WI38 (cell line): ENCODE results near the gene TTLL10.
"Not testable (repeated sequence)": the region's sequence is repeated elsewhere in the genome, so short reads cannot be mapped to it uniquely, and the experiment has no call there.

Experiments
- H3K4me3 ChIP-seq: 2 replicates; pipeline ENCODE4 v1.5.1; 2011; ENCODE audit warnings: low read depth, mild to moderate bottlenecking, control low read depth, low read length
- TF ChIP-seq, protein P1 (sequence below): IDR thresholded peaks from 2 replicates; pipeline ENCODE4 v1.5.1; 2012; ENCODE audit warnings: low read depth, mild to moderate bottlenecking, control low read depth, low read length

The TTLL10 gene

DNA sequence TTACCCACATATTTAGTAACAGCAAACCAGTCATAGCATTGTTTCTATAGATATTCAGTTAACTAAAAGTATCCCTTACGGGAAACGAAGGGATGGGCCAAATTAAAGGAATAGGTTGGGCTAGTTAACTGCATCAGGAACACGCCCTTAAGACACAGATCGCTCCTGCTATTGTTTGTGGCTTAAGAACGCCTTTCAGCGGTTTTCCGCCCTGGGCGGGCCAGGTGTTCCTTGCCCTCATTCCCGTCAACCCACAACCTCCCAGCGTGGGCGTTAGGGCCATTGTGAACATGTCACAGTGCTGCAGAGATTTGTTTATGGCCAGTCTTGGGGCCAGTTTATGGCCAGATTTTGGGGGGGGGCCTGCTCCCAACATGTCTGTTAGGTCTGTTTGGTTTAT is 18.1 kb downstream of the TTLL10 start:
- H3K4me3 ChIP-seq, result no peak overlapping the region
- TF ChIP-seq, protein P1, sequence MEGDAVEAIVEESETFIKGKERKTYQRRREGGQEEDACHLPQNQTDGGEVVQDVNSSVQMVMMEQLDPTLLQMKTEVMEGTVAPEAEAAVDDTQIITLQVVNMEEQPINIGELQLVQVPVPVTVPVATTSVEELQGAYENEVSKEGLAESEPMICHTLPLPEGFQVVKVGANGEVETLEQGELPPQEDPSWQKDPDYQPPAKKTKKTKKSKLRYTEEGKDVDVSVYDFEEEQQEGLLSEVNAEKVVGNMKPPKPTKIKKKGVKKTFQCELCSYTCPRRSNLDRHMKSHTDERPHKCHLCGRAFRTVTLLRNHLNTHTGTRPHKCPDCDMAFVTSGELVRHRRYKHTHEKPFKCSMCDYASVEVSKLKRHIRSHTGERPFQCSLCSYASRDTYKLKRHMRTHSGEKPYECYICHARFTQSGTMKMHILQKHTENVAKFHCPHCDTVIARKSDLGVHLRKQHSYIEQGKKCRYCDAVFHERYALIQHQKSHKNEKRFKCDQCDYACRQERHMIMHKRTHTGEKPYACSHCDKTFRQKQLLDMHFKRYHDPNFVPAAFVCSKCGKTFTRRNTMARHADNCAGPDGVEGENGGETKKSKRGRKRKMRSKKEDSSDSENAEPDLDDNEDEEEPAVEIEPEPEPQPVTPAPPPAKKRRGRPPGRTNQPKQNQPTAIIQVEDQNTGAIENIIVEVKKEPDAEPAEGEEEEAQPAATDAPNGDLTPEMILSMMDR, result no peak

DNA sequence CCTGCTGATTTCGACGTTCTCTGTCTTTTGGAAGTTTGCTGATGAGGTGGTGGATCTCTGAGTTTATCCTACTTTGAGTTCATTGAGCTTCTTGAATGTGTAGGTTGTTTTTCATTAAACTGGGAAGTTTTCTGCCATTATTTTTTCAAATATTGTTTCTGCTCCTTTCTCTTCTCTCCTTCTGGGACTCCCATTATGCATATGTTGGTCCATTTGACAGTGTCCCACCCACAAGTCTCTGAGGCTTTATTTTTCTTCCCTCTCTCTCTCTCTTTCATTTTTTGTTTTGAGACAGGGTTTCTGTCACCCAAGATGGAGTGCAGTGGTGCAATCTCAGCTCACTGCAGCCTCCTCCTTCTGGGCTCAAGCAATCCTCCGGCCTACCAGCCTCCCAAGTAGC is 21.0 kb downstream of the TTLL10 start:
- TF ChIP-seq, protein P1, result no peak
- no peak overlapping the region for H3K4me3 ChIP-seq

DNA sequence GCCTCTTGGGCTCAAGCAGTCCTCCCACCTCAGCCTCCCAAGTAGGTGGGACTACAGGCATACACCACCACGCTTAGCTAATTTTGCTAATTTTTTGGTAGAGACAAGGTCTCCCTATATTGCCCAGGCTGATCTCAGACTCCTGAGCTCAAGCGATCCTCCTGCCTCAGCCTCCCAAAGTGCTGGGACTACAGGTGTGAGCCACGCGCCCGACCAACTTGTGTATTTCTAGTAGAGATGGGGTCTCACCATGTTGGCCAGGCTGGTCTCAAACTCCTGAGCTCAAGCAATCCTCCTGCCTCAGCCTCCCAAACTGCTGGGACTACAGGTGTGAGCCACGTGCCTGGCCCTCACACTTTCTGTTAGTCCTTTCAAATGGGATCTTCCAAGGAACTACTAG is 22.0 kb downstream of the TTLL10 start:
- not testable (repeated sequence) for H3K4me3 ChIP-seq

DNA sequence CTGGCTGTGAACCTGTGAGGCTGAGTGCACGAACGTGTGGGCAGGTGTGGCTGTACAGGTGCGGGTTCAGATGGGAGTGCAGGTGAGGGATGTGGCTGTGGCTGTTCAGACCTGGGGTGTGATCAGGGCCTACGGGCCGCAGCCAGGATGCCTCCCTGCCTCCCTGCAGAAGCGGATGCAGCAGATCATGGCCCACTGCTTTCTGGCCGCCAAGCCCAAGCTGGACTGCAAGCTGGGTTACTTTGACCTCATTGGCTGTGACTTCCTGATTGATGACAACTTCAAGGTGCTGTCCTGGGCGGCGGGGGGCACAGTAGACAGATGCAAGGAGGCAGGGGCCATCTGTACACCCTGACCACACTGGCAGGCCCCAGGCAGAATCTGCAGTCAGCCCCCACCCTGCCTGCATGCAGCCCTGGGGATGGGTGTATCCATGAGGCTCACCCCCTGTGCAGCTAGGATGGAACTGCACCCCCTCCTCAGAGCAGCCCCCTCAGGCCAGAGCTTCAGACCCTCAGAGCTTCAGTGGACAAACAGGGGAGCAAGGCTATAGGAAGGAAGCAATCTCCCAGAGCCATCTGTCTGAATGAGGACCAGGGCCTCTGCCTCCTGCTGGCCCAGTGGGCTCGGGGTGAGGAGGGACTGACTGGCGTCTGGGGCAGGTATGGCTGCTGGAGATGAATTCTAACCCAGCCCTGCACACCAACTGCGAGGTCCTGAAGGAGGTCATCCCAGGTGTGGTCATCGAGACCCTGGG is 22.9 kb downstream of the TTLL10 start:
- TF ChIP-seq, protein P1, result no peak
- no peak overlapping the region for H3K4me3 ChIP-seq

DNA sequence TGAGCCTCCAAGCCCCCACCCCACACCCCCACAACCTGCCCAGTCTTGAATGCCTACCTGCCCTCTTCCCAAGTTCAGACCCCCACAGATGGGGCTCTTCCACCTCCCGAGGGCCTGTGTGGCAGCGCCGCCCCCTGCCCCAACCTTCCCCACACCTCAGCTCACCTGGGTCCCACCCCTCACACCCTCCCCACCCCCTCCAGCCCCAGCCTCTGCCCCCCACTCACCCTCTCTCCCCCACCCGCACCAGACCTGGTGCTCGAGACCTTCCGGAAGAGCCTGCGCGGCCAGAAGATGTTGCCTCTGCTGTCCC is 23.5 kb downstream of the TTLL10 start:
- TF ChIP-seq, protein P1, result no peak
- H3K4me3 ChIP-seq, result no peak overlapping the region

DNA sequence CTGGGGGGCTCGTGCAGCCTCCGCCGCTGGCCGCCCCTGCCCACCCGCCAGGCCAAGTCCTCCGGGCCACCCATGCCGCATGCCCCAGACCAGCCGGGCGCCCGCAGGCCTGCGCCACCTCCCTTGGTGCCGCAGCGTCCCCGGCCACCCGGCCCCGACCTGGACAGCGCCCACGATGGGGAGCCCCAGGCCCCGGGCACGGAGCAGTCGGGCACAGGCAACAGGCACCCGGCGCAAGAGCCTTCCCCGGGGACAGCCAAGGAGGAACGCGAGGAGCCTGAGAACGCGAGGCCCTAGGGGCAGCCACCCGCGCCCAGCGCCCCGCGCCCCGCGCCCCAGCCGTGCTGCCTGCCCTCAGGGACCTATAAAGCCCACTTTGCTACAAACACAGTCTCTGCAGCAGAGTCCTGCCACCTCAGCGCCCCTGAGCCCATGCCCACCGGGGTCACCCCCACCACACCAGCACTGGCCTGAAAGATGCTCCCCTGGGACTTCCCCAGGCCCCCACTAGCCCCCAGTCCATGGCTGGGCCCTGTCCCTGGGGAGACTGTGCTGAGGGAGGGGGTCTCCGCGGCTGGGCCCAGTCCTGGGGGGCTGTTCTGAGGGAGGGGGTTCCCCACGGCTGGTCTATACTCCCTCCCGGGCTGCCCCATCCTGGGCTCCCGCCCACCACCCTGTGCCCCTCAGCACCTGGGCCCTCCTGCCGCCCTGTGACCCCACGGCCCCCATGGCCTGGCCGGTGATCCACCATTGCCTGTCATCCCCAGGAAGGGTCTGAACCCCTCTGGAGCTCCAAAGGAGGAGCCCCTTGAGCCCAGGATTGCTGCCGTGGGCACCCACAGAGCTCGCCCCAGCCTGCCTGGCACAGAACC is 24.1 kb downstream of the TTLL10 start:
- TF ChIP-seq, protein P1, result no peak
- H3K4me3 ChIP-seq, result no peak overlapping the region

DNA sequence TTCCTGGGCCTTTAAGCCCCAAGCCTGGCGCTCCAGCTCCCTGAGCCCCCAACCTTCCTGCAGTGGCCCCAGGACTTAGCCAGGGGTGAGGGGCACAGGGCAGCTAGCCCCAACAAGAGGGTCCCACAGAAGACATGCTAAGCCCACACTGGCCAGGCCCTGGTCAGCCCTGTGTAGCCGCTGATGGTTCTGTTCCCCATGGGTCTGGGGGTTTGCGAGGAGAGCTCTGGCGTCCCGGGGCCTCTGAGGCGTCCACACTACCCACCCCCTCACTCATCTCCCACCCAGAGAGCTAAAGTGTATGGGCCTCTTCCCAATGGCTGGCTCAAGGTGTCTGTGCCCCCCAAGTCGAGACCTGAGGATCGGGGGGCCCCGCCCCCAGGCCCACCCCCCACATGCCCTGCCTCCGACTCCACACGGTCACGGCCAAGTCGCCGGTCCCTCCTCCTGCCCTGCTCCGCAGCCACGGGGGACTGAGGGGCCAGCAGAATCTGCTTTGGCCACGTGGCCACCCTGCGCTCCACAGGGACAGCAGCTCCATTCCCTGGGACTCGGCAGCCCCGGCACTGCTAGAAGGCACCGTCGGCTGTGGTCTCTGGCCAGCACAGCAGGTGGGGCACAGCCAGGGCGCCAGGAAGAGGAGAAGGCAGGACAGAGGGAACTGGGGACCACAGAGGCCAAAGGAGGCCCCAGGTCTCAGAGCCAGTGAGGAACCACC is 24.9 kb downstream of the TTLL10 start:
- TF ChIP-seq, protein P1, result no peak
- H3K4me3 ChIP-seq, result no peak overlapping the region
